ENCODE measurements around the gene NOVA2.

DNA sequence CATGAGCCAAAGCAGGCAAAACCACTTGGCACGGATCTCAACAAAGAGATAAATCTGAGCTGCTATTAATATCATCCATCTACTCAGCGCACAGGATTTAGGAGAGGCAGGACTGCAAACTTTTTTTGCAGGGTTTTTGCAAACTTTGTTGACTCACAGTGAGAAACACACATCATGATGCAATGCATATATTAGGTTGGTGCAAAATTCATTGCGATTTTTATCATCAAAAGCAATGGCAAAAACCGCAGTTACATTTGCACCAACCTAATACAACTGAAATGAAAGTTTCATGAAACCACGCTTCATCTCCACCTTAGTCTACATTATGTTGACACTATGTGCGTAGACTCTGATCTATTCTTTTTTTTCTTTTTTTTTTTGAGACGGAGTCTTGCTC is 4.5 kb upstream of the NOVA2 start:
- no peak for TF ChIP-seq FOXM1 (IDR thresholded peaks at IDR 0.05; ENCODE audit: borderline replicate concordance, low read depth)
- TF ChIP-seq RAD21 (IDR thresholded peaks at IDR 0.05; ENCODE audit: low read depth), result no peak
- TF ChIP-seq EP300 (IDR thresholded peaks at IDR 0.05; ENCODE audit: borderline replicate concordance), result no peak
- TF ChIP-seq TAF1 (IDR thresholded peaks at IDR 0.05; ENCODE audit: low read depth), result no peak
- TF ChIP-seq REST (IDR thresholded peaks at IDR 0.05; ENCODE audit: low read depth), result no peak
- no peak for TF ChIP-seq EGR1 (IDR thresholded peaks at IDR 0.05)
- no peak for TF ChIP-seq TEAD4 (IDR thresholded peaks at IDR 0.05)
- no peak for TF ChIP-seq ZBTB7A (IDR thresholded peaks at IDR 0.05; ENCODE audit: low read depth)
- TF ChIP-seq CREB1 (IDR thresholded peaks at IDR 0.05; ENCODE audit: low read depth), result no peak
- TF ChIP-seq YY1 (IDR thresholded peaks at IDR 0.05; ENCODE audit: low read depth), result no peak
- TF ChIP-seq, protein P1, sequence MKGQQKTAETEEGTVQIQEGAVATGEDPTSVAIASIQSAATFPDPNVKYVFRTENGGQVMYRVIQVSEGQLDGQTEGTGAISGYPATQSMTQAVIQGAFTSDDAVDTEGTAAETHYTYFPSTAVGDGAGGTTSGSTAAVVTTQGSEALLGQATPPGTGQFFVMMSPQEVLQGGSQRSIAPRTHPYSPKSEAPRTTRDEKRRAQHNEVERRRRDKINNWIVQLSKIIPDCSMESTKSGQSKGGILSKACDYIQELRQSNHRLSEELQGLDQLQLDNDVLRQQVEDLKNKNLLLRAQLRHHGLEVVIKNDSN (IDR thresholded peaks at IDR 0.05), result no peak
- TF ChIP-seq, protein P2, sequence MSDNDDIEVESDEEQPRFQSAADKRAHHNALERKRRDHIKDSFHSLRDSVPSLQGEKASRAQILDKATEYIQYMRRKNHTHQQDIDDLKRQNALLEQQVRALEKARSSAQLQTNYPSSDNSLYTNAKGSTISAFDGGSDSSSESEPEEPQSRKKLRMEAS (IDR thresholded peaks at IDR 0.05), result no peak
- TF ChIP-seq CEBPB (IDR thresholded peaks at IDR 0.05), result no peak
- no peak for TF ChIP-seq TCF12 (IDR thresholded peaks at IDR 0.05; ENCODE audit: low read depth)

Measured in Ishikawa (cell line).